A673 (cell line): Measurements from ENCODE around the gene NAV2.

ENCODE experiments used
- EZH2 ChIP-seq: fragments of 200-600 bp; sonication (generic); IDR thresholded peaks from 2 replicates; pipeline ENCODE4 v1.6.1; 2017; ENCODE audit warnings: borderline replicate concordance, low read depth, mild to moderate bottlenecking, mixed read lengths, antibody characterized with exemption, low read length; ENCODE audit not compliant: poor library complexity, severe bottlenecking
- TF ChIP-seq, protein P1 (sequence below): fragments of 300-800, 200-600 bp; sonication (generic); conservative IDR thresholded peaks from 2 replicates; pipeline ENCODE4 v1.5.1; 2017; ENCODE audit warnings: low read depth, mild to moderate bottlenecking, antibody characterized with exemption, low read length, moderate library complexity, mixed read lengths

DNA sequence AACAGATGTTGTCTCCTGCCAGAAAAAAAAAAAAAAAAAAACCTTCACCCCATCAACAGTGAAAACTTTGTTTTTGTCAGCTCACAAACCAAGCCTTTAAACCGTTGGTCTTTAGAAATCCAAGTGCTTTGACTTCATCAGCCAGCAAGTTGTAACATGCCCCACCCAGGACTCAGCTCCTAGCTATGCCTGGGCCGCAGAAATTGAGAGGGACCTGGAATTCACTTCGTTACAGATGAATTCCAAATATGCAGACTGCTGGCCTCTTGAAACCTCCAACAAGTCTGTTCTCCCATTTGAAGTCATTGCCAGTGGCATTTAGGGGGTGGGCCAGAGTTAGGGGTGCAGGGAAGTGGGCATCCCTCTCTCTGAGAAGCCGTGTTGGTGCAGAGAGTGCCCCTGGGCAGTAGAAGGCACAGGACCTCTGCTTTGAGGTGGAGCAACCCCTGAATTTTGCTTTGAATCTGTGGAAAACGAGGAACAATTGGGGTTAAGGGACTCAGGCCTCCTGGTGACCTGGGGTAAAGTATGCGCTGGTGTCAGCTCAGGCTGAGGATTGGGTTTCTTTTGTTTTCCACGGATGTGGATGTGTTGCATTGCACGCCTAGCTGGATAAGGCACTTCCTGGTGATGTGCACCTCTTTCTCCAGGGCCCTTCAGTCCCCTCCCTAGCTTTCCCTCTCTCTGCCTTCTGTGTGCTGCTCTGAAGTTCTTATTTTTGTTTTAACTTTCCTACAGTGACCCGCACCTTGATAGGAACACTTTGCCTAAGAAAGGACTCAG, 338.1 kb downstream of the NAV2 start:
- TF ChIP-seq, protein P1, sequence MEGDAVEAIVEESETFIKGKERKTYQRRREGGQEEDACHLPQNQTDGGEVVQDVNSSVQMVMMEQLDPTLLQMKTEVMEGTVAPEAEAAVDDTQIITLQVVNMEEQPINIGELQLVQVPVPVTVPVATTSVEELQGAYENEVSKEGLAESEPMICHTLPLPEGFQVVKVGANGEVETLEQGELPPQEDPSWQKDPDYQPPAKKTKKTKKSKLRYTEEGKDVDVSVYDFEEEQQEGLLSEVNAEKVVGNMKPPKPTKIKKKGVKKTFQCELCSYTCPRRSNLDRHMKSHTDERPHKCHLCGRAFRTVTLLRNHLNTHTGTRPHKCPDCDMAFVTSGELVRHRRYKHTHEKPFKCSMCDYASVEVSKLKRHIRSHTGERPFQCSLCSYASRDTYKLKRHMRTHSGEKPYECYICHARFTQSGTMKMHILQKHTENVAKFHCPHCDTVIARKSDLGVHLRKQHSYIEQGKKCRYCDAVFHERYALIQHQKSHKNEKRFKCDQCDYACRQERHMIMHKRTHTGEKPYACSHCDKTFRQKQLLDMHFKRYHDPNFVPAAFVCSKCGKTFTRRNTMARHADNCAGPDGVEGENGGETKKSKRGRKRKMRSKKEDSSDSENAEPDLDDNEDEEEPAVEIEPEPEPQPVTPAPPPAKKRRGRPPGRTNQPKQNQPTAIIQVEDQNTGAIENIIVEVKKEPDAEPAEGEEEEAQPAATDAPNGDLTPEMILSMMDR = no peak
- TF ChIP-seq EZH2 = no peak
